Sciatic nerve (tissue), 2 donors: ENCODE results near the gene SLC10A6. TPM values are rescaled to one million over a fixed set of nuclear protein-coding genes. Genes with fewer than 3 reads are reported as not detected.
A peak's percentile ranks its signal among the peaks of the same experiment; 100 is the strongest.
"Not testable (repeated sequence)": the region's sequence is repeated elsewhere in the genome, so short reads cannot be mapped to it uniquely, and the experiment has no call there.

Experiments used
- ATAC-seq: fragments of 200-7000 bp; cut with Tn5 transposase; one replicate; pipeline ENCODE4 v1.9.1; 2020; ENCODE audit warnings: mild to moderate bottlenecking, moderate library complexity
- DNase-seq: peaks from one replicate; pipeline ENCODE4 v3.0.0-alpha.2; 2020; ENCODE audit warnings: low spot score
- intact Hi-C: fragments of 100-400 bp; cut with DNase I; formaldehyde crosslinking; loops from one replicate; pipeline ENCODE4 v1.14.2; 2022
- total RNA-seq: library from RNA; stranded (reverse); fragmentation: NEBNext Ultra II Directional; extraction: Animal tissue kit (Norgen Biotek cat#: 25700); gene quantifications from one replicate; pipeline ENCODE4 v1.2.1, GENCODE V29; 2021
- donor health status: DM: no; HTN: no; CAD: no.
- donor health status: DM: no; HTN: no; CAD: no.

SLC10A6 gene, protein sequence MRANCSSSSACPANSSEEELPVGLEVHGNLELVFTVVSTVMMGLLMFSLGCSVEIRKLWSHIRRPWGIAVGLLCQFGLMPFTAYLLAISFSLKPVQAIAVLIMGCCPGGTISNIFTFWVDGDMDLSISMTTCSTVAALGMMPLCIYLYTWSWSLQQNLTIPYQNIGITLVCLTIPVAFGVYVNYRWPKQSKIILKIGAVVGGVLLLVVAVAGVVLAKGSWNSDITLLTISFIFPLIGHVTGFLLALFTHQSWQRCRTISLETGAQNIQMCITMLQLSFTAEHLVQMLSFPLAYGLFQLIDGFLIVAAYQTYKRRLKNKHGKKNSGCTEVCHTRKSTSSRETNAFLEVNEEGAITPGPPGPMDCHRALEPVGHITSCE
- total RNA-seq: 6.3 TPM

DNA sequence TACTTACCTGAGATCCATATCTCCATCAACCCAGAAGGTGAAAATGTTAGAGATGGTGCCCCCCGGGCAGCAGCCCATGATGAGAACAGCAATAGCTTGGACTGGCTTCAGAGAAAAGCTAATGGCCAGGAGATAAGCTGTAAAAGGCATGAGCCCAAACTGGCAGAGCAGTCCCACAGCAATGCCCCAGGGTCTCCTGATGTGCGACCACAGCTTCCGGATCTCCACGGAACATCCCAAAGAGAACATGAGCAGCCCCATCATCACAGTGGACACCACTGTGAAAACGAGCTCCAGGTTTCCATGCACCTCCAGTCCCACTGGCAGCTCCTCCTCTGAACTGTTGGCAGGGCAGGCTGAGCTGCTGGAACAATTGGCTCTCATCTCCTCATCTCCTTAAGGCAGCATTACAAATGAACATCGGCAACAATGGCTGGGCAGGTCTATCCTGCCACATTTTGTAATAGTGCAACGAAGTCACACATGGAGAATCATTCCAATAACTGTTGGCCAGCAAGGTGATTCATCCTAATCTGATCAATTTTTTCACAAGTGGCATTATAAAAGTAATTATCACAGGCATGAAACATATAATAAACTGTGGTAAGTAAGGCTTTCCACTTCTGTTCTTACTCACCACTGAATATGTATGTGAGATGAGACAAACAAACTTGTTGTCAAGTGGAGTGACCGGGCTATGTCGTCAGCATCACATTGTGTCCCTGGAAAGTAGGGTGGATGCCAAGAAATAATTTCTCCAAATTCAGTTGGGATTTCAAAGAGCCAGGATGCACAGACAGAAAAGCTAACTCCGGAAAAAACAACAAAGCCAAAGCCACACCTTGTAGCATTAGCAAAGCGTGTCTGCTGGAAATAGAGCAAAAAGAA is at the start of gene SLC10A6:
SLC10A6 (minus strand) TSS at position 653 of the 888 bp plus-strand sequence; CDS start at position 384, 269 bp downstream.
- DNase-seq (no peak), ATAC-seq (peak; percentile 74)
- intact Hi-C loops: no loop called here

DNA sequence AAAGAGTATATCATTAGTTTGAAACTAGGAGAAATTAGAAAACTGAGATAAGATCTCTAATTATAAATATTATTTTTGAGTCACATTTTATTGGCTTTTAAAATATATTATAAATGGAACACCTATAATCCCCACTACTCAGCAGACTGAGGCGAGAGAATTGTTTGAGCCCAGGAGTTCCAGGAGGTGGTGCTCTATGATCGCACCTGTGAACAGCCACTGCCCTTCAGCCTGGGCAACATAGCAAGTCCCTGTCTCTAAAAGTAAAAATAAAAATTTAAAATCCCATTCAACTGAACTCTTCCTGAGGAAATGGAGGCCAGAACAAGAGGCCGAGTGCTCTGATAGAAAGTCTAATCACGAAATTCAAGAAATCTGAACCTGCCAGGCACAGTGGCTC is 49.4 kb upstream of the SLC10A6 start:
- intact Hi-C loops: no loop called here
- no peak for DNase-seq
- ATAC-seq: no peak

DNA sequence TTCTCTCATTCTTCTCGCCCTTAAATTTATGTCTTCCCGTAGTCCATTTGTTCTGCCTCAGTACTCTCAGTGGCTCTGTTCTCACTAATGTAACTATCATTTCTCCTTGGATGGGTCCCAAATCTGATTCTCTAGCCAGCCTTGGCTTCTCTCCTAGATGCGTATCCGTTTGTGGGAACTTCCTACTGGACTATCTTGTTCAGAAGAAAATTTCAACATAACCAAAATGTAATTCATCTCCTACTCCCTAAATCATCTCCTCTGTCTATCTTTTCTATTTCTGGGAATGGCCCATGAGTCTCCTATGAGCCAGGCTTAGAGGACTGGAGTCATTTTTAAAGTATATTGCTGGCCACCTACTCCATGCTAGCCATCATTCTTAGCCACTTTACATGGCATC is 47.4 kb upstream of the SLC10A6 start:
- intact Hi-C loops: no loop called here
- DNase-seq (no peak), ATAC-seq (no peak)

DNA sequence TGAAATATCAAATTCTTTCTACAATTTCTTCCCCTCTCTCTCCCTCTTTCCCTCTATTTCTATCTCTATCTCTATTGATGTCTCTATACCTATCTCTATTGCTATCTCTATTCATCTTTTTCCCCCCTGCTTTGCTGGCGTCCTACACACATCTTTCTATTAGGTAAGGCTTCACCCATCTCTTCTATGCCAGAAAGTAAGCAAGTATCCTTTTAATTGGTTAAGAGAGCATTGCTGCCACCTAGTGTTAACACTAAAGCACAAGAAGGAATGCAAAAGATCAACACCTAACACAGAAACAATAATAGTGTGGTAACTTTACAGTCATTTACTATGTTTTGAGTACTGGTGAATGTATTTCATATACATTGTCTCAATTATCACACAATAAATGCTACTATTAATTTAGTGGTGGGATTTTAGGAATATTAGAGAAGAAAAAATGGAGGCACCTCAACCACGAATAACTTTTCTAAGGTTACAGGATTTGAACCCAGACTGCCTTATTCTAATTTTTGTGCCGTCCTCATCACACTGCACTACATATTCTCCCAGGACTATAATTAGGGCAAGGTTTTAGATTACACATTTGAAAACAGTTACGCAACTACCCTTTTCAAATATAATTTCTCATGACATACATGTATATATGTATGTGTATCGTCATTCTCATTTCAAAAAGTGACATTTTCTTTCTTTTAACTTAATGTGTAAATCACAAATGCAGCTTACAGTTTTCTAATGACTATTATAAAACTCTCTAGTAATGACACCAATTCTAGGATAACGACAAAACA is 46.7 kb upstream of the SLC10A6 start:
- intact Hi-C loops: loop anchor here (2.0 kb wide), 1 partner anchor 399 kb away; no protein-coding TSS in a partner anchor
- DNase-seq: no peak
- peak; percentile 55 for ATAC-seq

DNA sequence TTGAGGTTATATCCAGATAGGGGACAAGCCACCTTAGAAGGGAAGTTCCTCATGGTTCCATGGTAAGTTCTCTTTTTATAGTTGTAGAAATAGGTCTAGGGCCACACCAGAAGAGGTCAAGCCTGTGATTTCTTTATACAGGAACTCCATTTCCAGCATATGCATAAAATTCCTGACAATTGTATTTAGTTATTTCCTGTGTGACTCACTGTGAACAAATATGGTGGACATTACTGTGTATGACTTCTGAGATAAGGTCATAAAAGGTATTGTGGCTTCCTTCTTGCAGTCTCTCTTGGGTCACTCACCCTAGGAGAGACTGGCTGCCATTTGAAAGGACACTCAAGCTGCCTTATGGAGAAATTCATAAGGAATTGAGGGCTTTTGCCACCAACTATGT is 45.3 kb upstream of the SLC10A6 start:
- no peak for ATAC-seq

DNA sequence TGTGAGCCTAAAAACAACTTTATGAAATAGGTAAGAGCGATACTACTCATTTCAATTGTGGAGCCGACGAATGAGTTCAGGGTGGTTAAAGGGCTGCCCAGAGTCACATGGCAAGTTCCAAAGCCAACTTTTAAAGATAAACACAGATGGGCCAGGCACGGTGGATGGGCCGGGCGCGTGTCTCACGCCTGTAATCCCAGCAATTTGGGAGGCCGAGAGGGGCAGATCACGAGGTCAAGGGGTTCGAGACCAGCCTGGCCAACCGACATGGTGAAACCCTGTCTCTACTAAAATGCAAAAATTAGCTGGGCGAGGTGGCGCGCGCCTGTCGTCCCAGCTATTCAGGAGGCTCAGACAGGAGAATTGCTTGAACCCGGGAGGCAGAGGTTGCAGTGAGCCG is 44.0 kb upstream of the SLC10A6 start:
- no peak for ATAC-seq
- DNase-seq: no peak
- intact Hi-C loops: no loop called here

More for the DNA sequence above, 45.3 kb upstream of the SLC10A6 start:
- intact Hi-C loops: loop anchor here (2.0 kb wide), 1 partner anchor 398 kb away; no protein-coding TSS in a partner anchor
- DNase-seq: no peak

DNA sequence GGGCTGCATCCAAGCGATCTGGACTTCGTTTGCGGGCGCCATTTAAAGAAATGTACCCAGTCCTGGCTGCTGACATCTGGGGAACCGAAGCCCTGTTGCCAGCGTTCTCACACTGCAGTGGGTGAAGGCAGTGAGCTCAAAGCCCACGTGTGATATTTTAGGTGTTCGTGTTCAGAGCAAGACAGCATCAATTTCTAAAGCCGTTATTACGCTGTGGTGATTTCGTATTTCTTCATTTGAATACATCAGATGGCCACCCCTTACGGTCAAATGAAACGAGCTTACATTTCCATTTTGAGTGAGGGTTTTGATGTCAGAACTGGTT is 43.4 kb upstream of the SLC10A6 start:
- intact Hi-C loops: no loop called here
- ATAC-seq (peak; percentile 54), DNase-seq (no peak)

DNA sequence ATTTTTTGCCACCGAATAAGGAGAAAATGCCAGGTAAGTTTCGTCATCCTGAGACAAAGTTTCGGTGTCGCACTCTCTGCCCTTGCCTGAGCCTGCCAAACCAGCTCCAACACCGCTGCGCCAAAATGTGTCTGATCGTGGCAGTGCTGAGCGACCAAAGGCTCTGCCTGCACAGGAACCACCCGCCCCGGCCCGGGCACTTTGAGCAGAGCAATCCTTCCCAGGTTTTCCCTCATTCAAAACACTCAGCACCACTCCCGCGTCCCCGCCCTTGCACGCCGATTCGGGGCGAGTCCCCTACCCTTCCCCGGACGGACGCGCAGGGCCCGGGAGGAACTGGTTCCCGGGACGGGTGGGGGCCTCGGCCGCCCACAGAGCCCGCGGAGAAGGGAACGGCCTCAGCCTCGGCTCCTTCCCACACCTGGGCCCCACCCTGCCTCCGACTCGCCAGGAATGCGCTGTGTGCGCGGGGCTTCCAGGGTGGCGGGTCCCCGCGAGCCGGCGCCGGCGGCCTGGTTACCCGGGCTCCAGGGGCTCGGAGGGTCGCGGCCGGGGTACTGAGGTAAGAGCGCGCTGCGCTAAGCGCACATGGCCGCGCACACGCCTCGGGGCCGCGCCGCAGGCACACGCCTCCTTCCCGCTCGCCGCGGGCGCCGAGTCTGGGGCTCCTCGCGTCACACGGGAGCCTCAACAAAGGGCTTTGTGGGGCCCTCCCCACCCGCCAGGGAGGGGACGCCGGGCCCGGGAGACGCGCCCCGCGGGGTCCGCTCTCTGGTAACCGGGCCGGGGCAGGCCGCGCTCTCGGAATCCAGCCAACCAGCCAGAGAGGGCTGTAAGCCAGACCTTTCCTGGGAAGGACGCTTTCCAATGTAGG is 42.8 kb upstream of the SLC10A6 start, which contains the start of gene C4orf36:
C4orf36 (minus strand) TSS at position 661 of the 874 bp plus-strand sequence. CDS start 902 bp downstream, outside the sequence.
- ATAC-seq (peak; percentile 80), DNase-seq (peak; percentile 81)
- intact Hi-C loops: no loop called here

DNA sequence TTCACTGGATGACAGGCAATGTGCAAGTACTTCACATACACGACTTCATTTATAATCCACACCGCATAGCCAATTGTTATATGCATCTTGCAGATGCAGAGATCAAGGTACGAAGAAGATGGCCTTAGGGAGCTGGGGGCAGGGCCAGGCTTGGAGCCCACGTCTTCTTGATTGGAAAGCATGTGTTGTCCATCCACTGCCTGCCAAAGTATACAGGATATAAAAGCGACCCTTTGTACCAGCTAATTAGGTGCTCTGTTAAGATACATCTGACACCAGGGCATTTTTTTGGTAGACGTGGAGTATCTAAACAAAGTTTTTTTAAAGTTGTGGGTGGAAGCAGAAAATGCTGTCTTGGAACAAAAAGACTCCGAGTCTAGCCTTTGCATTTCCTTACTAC is 41.6 kb upstream of the SLC10A6 start:
- ATAC-seq: no peak

DNA sequence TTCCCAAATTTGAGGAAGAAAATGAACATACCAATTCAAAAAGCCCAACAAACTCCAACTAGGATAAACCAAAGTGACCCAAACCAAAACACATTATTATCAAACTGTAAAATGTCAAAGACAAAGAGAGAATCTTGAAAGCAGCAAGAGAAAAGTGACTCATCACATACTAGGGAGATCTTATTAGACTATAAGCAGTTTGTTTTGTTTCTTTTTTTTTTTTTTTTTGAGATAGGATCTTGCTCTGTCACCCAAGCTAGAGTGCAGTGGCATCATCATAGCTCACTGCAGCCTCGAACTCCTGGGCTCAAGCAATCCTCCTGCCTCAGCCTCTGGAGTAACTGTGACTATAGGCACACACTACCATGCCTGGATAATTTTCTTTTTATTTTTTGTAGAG is 30.5 kb upstream of the SLC10A6 start:
- intact Hi-C loops: no loop called here
- ATAC-seq: no peak
- no peak for DNase-seq

More for the DNA sequence above, 41.6 kb upstream of the SLC10A6 start:
- intact Hi-C loops: no loop called here
- no peak for DNase-seq

DNA sequence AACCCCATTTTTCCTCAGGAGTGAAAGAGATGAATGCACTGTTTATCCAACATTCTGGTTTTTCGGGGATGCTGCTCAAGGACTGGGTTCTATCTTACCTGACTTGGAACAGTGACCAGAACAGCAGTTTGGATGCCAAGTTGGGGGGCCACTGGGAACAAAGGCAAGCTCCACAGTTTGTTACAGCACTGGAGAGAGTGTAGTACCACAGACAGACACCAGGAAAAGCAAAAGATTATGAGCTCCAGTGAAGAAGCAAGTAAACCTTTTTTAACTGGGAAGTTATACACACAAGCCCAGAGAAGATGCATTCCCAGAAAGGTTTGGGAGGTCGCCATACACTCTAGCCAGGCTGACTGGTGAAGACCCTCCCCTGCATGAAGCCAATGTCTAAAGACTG is 29.5 kb upstream of the SLC10A6 start:
- DNase-seq (no peak), ATAC-seq (no peak)
- intact Hi-C loops: no loop called here

DNA sequence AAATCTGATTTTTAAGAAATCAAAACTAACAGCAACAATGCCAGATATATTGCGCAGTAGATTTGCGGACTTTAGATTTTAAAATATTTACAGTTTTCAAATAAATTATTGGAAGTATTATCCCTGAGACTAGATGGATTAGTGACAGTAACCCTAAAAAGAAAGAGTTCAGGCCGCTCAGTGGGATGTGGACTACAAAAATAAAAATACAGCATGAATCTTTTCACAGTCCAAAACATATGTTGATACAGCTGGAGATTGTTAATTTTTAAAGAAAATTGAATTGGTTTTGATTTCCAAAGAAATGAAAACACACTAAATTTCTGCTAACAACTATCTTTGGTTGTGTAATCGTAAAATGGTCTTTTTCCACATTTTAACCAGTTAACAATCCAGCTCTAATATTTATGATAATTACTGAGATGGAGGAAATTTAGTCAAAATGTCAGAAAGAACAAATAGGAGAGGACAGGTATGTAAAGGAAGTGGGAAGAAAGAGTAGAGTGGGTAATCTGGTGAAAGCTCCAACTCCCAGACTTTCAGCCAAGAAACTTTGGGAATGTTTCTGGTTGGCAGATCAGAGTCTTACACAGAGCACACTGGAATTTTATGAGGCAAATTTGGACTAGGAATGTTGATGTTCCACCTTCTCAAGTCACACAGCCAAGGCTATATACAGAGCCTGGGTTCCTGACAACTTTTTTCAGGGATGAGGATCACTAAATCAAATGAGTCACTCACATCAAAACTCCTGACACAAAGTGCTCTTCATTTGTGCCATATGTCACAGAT is 27.9 kb upstream of the SLC10A6 start:
- ATAC-seq: peak; percentile 87
- DNase-seq: no peak
- intact Hi-C loops: no loop called here

DNA sequence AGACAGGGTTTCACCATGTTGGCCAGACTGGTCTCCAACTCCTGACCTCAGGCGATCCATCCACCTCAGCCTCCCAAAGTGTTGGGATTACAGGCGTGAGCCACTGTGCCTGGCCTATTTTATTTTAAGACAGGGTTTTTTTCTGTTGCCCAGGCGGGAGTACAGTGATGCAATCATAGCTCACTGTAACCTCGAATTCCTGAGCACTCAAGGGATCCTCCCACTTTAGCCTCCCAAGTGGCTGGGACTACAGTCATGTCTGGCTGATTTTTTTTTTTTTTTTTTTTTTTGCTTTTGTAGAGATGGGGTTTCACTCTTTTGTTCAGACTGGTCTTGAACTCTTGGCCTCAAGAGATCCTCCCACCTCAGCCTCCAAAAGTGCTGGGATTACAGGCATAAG is 26.3 kb upstream of the SLC10A6 start:
- DNase-seq, intact Hi-C loops, ATAC-seq: not testable (repeated sequence)

DNA sequence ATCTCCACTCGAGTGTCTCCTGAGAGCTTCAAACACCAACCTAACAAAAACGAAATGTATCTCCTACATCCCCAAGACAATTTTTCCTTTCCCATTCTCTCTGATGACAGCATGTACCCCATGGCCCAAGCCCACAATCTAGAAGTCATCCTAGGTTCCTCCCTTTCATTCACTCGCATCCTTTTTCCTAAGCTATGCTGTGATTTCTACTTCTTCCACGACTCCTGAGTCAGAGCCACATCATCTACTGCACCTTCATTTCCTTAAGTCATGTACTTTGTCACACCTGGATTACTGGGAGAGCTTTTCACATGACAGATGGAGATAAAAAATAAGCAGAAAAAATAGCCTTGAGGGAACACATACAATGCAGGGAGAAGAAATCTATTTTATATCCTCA is 23.0 kb upstream of the SLC10A6 start:
- no peak for DNase-seq
- intact Hi-C loops: no loop called here
- peak; percentile 57 for ATAC-seq

DNA sequence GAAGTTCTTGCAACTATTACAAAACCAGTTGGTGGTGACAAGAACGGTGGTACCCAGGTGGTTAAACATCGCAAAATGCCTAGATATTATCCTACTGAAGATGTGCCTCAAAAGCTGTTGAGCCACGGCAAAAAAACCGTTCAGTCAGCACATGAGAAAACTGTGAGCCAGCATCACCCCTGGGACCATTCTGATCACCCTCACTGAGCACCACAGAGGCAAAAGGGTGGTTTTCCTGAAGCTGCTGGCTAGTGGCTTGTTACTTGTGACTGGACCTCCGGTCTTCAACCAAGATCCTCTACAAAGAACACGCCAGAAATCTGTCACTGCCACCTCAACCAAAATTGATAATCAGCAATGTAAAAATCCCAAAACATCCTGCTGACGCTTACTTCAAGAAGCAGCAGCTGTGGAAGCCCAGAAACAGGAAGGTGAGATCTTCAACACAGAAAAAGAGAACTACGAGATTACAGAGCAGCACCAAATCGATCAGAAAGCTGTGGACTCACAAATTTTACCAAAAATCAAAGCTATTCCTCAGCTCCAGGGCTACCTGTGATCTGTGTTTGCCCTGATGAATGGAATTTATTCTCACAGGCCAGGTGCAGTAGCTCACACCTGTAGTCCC is 21.4 kb upstream of the SLC10A6 start:
- no peak for DNase-seq
- no peak for ATAC-seq
- intact Hi-C loops: no loop called here

DNA sequence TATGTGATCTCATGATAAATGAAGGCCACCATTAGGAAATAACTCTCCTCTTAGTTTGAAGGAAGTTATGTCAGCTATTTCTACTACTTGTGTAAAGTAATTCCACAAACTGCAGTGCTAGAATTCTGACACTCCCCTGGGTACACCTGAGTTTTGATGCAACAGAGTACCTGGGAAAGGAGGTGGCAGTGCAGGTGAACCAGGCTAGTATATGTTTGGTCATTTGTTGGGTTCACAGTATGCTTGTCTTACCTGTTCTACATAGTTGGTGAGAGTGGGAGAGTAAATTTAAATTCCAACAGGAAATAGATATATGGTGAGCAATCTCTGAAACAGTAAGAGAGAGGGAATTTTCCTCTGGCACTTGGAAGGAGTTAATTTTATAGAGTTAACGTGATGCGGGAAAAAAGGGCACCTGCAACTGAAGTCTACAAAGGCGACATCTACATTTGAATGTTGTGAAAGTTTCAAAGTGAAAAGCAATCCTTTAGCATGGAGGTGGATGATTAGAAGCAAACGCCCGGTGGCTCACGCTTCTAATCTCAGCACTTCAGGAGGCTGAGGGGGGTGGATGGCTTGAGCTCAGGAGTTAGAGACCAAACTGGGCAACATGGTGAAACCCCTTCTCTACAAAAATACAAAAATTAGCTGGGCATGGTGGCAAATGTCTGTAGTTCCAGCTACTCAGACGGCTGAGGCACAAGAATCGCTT is 8.3 kb upstream of the SLC10A6 start:
- ATAC-seq: no peak
- intact Hi-C loops: no loop called here

More for the DNA sequence above, 8.3 kb upstream of the SLC10A6 start:
- DNase-seq: no peak
